Urinary bladder (tissue), 4 donors: ENCODE results near the gene CDK2. TPM values are rescaled to one million over a fixed set of nuclear protein-coding genes. Genes with fewer than 3 reads are reported as not detected.
A peak's percentile ranks its signal among the peaks of the same experiment; 100 is the strongest.
"Not testable (repeated sequence)": the region's sequence is repeated elsewhere in the genome, so short reads cannot be mapped to it uniquely, and the experiment has no call there.

Experiments
- DNase-seq: peaks from one replicate; pipeline ENCODE4 v3.0.0-alpha.2; 2015; ENCODE audit errors: extremely low spot score
- H3K27ac ChIP-seq: one replicate; pipeline ENCODE4 v1.5.1; 2013; ENCODE audit warnings: low read depth, mild to moderate bottlenecking, moderate library complexity
- H3K36me3 ChIP-seq: one replicate; pipeline ENCODE4 v1.6.1; 2013; ENCODE audit warnings: mild to moderate bottlenecking, moderate library complexity; ENCODE audit not compliant: insufficient read depth
- H3K4me1 ChIP-seq: one replicate; pipeline ENCODE4 v1.6.1; 2013; ENCODE audit warnings: mild to moderate bottlenecking, moderate library complexity; ENCODE audit not compliant: insufficient read depth
- H3K4me3 ChIP-seq: one replicate; pipeline ENCODE4 v1.5.1; 2013; ENCODE audit warnings: low read depth, low read length
- WGBS: extraction: QIAGEN DNeasy Blood & Tissue Kit; methylation state at CpG from one replicate; pipeline ENCODE4 v1.1.7; 2013; 5-methylcytosine and 5-hydroxymethylcytosine counted together
- polyA plus RNA-seq: library from polyadenylated mRNA; stranded (reverse); fragments of 200-250 nt; gene quantifications from one replicate; pipeline ENCODE4 v1.2.3, GENCODE V29; 2013
- total RNA-seq: library from RNA; depleted of rRNA; stranded (reverse); fragments of >200 nt; gene quantifications from one replicate; pipeline ENCODE4 v1.2.3, GENCODE V29; 2014
- donor health status: healthy with polysubstance abuse.
- donor health status: healthy.

Gene CDK2
- total RNA-seq = 32.3 TPM
- 33.6 TPM for polyA plus RNA-seq

DNA sequence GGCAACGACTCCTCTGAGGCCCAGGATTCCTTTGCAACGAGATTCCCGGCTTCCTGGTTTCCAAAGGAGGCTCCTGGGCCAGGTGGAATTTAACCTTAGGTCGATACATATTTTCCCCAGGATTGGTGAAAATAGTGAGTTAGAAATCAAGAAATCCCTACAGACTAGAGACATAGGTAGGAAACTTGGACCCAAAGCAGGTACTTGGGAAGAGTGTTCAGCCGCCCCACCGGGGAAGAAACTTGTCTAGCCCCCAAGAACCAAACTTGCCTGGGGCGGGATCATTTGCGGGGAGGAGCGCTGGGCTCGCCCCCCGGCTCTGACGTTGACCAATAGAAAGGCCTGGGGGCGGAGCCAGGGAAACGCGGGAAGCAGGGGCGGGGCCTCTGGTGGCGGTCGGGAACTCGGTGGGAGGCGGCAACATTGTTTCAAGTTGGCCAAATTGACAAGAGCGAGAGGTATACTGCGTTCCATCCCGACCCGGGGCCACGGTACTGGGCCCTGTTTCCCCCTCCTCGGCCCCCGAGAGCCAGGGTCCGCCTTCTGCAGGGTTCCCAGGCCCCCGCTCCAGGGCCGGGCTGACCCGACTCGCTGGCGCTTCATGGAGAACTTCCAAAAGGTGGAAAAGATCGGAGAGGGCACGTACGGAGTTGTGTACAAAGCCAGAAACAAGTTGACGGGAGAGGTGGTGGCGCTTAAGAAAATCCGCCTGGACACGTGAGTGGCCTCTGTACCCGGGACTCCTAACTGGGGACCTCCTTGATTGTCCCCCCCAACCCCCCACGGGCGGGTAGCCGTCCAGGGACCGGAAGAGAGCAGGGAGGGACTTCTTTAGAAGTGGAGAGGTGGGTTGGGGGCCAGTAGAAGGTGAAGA, at the start of gene CDK2:
Gene CDK2, plus strand, starts transcription at position 423 of the 874 bp plus-strand sequence. Its CDS starts 179 bp downstream, at position 602.
- no peaks in the 10 kb centered on the region for H3K36me3 ChIP-seq
- H3K4me3 ChIP-seq = peak within 1 kb of the TSS; percentile 77
- peak within 1 kb of the TSS; percentile 52 for H3K27ac ChIP-seq
- DNase-seq = peak; percentile 76
- H3K4me1 ChIP-seq = no peaks in the 10 kb centered on the region
- WGBS = under 1% methylated on average over 45 of the region's 45 CpGs

DNA sequence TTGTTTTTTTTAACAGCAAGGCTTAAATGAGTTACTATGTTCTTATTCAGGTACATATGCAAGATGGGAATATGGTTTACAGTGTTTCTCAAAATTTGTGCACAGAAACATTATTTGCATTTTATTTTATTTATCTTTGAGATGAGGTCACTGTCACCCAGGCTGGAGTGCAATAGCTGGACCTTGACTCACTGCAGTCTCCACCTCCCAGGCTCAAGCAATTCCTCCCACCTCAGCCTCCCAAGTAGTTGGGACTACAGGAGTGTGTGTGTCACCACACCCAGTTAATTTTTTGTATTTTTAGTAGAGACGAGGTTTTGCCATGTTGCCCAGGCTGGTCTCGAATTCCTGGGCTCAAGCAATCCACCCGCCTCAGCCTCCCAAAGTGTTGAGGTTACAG, 47.6 kb upstream of the CDK2 start:
- DNase-seq, H3K27ac ChIP-seq, H3K36me3 ChIP-seq, H3K4me3 ChIP-seq, H3K4me1 ChIP-seq: not testable (repeated sequence)
- WGBS = 86% methylated on average over 3 of the region's 3 CpGs

- no peak for DNase-seq
- no peak overlapping the region for H3K4me3 ChIP-seq
- WGBS = 92% methylated on average over 3 of the region's 3 CpGs
Measured at GRCh38 chr12:55922126-55922525, 44.5 kb upstream of the CDK2 start.

GRCh38 chr12:55923648-55924047, 43.0 kb upstream of the CDK2 start:
- not testable (repeated sequence) for H3K4me3 ChIP-seq, DNase-seq, H3K4me1 ChIP-seq, H3K27ac ChIP-seq, H3K36me3 ChIP-seq
- WGBS = 95% methylated on average over 9 of the region's 9 CpGs

More at GRCh38 chr12:55922126-55922525, 44.5 kb upstream of the CDK2 start:
- no peaks in the 10 kb centered on the region for H3K36me3 ChIP-seq
- H3K27ac ChIP-seq = no peak overlapping the region
- no peaks in the 10 kb centered on the region for H3K4me1 ChIP-seq

- no peaks in the 10 kb centered on the region for H3K4me1 ChIP-seq
- no peak for DNase-seq
- no peaks in the 10 kb centered on the region for H3K36me3 ChIP-seq
- no peak overlapping the region for H3K27ac ChIP-seq
- 88% methylated on average over 4 of the region's 4 CpGs for WGBS
- no peak overlapping the region for H3K4me3 ChIP-seq
Measured at GRCh38 chr12:55925371-55925770, 41.3 kb upstream of the CDK2 start.

GRCh38 chr12:55925870-55926737, 40.5 kb upstream of the CDK2 start:
- H3K4me3 ChIP-seq = peak overlapping the region; percentile 70
- no peak for DNase-seq
- peak overlapping the region; percentile 96 for H3K27ac ChIP-seq
- WGBS = 11% methylated on average over 10 of the region's 10 CpGs
- no peaks in the 10 kb centered on the region for H3K36me3 ChIP-seq
- H3K4me1 ChIP-seq = no peaks in the 10 kb centered on the region

DNA sequence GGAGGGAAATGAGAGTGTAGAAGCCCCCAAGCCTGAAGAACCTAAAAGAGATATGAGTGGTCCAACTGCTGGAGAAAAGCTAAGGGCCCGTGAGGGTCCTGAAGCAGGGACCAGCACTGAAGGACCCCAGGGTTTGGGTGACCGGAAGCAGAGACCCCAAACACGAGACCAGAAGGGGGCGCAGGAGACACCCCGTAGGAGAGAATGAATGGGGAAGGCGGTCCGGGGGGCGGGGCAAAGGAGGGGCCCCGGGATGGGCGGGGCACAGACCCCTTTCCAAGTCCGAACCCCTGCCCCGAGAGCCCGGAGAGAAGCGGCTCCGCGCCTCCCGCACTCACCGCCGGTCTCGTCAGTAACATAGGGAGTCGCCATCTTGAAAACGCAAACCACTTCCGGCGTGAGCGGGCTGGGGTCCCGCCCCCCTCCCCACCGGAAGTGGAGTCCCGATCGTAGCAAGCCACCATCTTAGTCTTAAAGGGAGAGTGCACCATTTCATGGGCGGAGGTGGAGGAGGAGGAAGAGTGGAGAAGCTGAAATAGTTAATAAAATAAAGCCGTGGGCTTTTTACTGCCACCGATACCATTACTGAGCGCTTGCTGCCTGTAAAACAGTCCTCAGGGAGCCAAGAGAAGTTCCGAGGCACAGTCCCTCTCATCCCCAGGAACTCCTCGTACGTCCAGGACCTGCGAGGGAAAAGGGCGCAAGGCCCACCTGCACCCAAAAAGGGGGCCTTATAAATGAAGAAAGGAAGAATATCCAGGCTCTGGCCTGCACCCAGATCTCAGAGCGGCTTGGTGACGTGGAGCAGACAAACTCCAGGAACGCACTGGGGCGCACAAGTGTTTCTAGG, 39.7 kb upstream of the CDK2 start:
- H3K36me3 ChIP-seq = no peaks in the 10 kb centered on the region
- peak; percentile 87 for DNase-seq
- no peaks in the 10 kb centered on the region for H3K4me1 ChIP-seq
- H3K27ac ChIP-seq = peak overlapping the region; percentile 96
- WGBS = under 1% methylated on average over 42 of the region's 42 CpGs
- H3K4me3 ChIP-seq = peak overlapping the region; percentile 70

DNA sequence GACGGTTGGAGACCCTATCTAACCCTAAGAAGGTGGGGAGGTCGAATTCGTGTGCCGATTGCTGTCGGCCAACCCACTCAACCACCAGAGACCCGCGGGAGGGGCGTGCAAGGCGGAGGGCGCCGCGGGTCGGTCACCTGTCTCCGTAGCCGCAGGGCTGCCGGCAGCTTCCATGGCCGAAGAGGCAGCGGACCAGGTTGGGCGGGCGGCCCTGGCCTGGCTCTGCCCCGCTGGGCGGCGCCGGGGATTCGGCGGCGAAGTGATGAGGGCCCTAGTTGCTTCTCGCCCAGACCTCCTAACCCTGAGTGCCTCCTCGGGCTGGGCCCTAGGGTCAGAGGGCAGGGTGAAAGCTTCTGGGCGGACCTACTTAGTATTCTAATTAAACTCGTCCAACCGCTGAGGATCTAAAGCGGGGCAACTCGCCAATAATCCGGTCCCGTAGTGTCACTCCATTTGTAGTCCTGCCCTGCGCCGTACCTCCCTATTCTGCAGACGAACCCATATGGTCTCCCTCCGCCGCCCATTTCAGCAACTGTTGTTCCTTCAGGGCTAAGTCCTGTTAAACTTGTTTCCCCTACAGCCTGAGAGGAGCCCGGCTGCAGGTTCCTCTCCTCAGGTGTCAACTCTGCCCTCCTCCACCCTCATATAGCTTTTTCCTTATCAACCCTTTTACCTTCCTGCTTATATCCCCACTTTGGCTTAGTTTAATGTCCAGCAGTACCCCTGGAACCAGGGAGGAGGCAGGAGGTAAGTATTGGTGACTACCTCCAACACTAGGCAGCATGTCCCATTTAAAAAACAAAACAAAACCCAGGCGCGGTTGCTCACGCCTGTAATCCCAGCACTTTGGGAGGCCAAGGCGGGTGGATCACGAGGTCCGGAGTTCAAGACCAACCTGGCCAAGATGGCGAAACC, 38.8 kb upstream of the CDK2 start, which contains the start of gene PYM1:
Gene PYM1, minus strand, starts transcription at position 307 of the 915 bp plus-strand sequence. Its CDS starts 133 bp downstream, at position 174.
- 4% methylated on average over 49 of the region's 49 CpGs for whole genome bisulfite sequencing
- H3K36me3 ChIP-seq = no peaks in the 10 kb centered on the region
- DNase-seq = no peak
- H3K27ac ChIP-seq = peak within 1 kb of the TSS; percentile 96
- no peaks in the 10 kb centered on the region for H3K4me1 ChIP-seq
- H3K4me3 ChIP-seq = peak within 1 kb of the TSS; percentile 70

GRCh38 chr12:55929306-55929791, 37.3 kb upstream of the CDK2 start:
- Histone ChIP-seq H3K36me3 (no peaks in the 10 kb centered on the region), H3K4me3 (no peak overlapping the region), H3K27ac (no peak overlapping the region), H3K4me1 (peaks cover 2% of the 10 kb centered on the region)
- 62% methylated on average over 8 of the region's 8 CpGs for WGBS
- DNase-seq = no peak

DNA sequence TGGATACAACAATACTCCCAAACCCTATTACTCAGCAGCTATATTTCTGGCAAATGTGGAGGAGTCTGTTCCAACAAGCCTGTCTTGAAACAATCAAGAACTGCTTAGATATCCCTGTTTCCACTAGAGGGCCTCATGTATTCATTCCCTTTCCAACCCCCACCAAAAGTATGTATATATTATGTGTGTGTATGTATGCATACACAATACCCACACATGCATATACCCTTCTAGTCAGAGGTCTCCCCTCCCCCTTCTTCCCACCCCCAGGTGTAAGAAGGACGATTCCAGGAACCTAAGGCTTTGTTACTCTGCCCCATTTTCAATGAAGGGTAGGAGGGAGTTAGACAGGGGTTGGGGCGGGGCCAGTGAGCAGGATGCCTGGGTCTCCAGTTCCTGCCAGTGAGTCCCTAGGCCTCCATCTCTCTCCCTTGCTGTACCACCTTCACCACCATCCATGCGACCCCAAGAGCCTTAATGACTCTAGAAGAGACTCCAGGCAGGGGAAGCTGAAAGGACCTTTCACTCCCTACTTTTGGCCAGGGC, 35.8 kb upstream of the CDK2 start, which contains the start of gene DGKA:
Gene DGKA, plus strand, starts transcription at position 392 of the 546 bp plus-strand sequence. CDS start 5,342 bp downstream, outside the sequence.
- H3K4me3 ChIP-seq = peak within 1 kb of the TSS; percentile 72
- H3K36me3 ChIP-seq = no peaks in the 10 kb centered on the region
- no peak for DNase-seq
- WGBS = 48% methylated on average over 3 of the region's 3 CpGs
- H3K27ac ChIP-seq = peak within 1 kb of the TSS; percentile 84
- H3K4me1 ChIP-seq = peaks cover 2% of the 10 kb centered on the region

GRCh38 chr12:55931317-55931779, 35.3 kb upstream of the CDK2 start:
- H3K27ac ChIP-seq = peak overlapping the region; percentile 84
- peak overlapping the region; percentile 72 for H3K4me3 ChIP-seq
- DNase-seq = no peak
- WGBS = 11% methylated on average over 10 of the region's 10 CpGs
- H3K4me1 ChIP-seq = peaks cover 2% of the 10 kb centered on the region
- H3K36me3 ChIP-seq = no peaks in the 10 kb centered on the region
